Hematopoietic multipotent progenitor cell treated with erythropoietin and hydrocortisone succinate and interleukin-3 and kit ligand, for 6 days (in vitro differentiated cells): ENCODE data around the gene TAF3.

ENCODE experiments used
- DNase-seq: peaks from one replicate; pipeline ENCODE4 v3.0.0-alpha.2; 2015

TAF3 gene

DNA sequence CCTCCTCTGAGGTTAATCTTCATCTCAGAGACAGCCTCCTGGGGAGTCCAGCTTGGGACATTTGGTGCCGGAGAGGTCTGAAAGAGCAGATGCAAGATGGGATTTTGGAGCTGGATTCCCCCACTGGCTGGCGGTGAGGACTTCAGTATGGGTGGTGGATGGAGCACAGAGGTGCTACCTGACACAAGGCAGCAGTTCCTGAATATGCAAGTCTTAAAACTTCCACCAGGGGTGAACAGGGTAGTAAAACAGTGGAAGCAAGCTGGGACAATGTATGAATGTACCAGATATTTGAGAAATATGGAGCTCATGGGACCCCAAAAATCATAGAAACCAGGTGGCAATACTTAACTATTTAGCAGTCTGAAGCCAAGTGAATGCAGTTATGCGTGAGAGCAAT is 4.8 kb upstream of the TAF3 start:
- DNase-seq, result peak; percentile 37

DNA sequence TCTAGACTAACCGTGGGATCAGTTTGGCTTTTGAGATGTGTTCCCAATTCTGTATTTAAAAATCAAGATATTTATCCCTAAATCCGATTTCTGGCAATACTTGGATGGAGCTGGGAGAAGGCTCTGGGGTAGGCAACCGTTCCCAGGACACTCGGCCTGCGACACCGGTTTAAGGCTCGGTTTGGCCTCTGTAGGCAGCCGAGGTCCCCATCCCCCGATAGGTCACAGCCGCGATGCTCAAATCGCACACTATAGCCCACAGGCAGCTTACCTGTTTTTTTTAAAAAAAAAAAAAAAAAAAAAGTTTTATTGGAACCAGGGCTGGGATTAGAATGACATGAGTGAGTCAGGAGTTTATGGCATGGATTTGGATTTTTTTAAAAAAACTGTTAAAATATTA is 729 bp upstream of the TAF3 start:
- no peak for DNase-seq

GRCh38 chr10:7817984-7818294 is 366 bp upstream of the TAF3 start:
- DNase-seq, result no peak

DNA sequence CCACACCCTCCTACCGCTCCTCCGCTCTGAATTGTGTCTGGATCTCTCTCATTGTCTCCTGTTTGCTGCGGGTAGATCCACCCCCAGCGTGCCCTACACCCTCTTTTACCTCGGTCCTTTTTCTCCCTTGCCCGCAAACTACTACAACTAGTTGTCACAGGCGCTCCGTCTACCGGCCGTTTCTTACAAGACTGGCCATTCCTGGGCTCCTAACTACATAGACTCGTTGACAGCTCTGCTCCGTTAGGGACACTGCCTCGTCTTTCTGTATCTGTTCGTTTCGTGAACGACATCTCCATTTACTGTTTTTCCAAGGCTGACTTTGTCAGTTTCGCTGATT is 786 bp downstream of the TAF3 start:
- peak; percentile 85 for DNase-seq

DNA sequence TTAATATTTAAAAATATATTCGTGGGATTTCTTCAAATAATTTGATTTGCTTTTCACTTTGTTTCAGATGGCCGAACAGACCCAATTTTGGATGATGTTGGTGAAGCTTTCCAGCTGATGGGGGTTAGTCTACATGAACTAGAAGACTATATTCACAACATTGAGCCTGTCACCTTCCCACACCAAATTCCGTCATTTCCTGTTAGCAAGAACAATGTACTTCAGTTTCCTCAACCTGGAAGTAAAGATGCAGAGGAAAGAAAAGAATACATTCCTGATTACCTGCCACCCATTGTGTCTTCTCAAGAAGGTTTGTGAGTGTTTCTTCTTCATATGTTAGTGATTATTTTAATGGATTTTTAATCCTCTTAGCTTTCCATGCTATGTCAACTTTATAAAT is 5.9 kb downstream of the TAF3 start:
- no peak for DNase-seq

- peak; percentile 39 for DNase-seq
Observed at GRCh38 chr10:7826971-7827370, 8.7 kb downstream of the TAF3 start.

DNA sequence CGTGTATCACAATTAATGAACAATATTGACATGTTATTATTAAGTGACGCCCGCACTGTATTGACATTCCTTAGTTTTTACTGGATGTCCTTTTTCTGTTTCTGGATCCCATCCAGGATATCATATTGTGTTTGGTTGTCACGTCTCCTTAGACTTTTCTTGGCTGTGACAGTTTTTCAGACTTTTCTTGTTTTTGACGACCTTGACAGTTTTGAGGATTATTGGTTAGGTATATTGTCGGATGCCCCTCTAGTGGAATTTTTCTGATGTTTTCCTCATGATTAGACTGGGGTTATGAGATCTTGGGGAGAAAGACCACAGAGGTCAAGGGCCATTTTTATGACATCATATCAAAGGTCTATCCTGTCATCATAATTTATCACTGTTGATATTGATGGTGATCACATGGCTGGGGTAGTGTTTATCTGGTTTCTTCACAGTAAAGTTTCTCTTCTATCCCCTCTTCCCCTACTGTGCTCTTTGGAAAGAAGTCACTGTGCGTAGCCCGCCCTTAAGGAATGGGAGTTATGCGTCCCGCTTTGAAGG is 11.1 kb downstream of the TAF3 start:
- no peak for DNase-seq

- DNase-seq, result no peak
Observed at GRCh38 chr10:7832060-7832459, 13.8 kb downstream of the TAF3 start.

DNA sequence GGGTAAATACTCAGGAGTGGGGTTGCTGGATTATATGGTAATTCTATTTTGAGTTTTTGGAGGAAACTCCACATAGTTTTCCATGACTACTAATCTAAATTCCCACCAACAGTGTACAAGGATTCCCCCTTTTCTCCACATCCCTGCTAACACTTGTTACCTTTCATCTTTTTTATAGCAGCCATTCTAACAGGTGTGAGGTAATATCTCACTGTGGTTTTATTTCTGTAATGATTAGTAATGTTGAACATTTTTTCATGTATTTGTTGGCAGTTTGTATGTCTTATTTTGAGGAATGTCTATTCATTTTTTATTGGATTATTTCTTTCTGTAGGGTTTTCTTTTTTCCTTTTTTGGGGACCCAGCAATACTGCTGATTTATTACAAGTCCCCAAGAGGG is 14.9 kb downstream of the TAF3 start:
- no peak for DNase-seq

DNA sequence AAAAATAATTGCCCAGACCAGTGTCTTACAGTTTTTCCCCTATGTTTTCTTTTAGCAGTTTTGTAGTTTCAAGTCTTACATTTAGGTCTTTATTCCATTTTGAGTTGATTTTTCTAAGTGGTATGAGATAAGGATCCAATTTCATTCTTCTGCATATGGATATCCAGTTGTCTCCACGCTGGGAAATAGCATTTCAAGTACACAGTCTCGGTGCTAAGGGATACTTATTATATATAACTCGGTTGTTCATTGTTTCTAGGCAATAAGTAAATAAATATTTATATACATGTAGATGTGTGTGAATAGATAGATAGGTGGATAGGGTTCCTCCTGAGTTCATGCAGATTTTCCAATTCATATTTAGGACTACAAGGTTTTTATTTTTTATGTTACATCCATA is 16.0 kb downstream of the TAF3 start:
- DNase-seq, result no peak

DNA sequence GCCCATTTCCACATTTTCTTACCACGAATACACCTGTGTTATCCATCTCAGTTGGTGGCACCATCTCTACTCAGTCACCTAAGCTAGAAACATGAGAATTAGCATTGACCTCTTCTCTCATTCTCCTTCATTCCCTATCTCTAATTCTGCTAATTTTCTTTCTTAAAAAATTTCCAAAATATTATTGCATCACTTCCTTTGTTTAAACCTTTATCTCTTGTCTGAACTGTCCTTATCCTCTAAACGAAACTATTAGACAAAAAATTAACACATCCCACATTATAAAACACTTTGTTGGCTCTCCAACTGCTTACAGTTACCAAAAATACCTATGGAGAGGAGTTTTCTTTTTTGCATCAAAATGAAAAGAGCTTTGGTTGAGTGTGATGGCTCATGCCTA is 18.3 kb downstream of the TAF3 start:
- no peak for DNase-seq

DNA sequence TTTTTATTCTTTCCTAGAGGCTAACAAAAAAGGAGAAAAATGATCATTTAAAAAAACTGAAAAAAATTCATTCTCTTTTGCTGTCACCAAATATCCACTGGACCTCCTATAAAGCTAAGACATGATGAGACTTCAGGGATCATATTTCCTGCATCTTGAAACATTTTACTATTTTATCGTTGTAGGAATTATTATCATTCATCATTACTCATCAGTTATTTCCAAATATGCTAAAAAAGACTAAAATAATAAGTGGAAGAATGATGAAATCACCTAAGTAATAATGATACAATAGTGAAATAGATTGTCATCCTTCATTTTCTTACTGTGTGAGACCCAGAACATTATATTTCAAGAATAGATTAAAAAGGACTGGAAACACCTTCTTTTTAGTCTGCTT is 28.3 kb downstream of the TAF3 start:
- DNase-seq, result no peak

DNA sequence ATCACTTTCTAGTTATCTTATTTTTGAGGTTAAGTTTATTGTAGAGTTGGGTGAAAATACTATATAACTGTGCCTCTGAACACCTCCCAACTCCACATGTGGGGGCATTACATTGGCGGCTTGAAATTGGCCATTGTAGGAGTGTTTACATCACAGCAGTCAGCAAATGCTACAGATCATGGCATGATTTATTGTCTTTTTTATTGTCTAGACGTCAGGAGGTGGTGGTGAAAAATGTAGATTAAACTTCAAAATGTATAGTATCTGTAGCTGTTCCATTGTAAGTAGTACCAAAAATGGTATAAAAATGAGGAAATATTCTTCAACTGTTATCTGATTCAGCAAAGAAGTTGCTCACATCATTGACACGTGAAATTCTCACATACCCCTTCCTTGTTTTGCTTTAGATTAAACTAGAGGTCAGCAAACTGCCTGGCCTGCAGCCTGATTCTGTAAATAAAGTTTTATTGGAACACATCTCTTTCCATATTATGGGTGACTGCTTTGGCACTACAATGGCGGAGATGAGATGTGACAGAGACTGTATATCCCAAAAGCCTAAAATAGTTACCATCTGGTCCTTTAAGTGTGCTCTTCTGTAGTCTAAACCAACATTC is 35.0 kb downstream of the TAF3 start:
- peak; percentile 16 for DNase-seq

- DNase-seq, result no peak
Observed at GRCh38 chr10:7853890-7854289, 35.6 kb downstream of the TAF3 start.

DNA sequence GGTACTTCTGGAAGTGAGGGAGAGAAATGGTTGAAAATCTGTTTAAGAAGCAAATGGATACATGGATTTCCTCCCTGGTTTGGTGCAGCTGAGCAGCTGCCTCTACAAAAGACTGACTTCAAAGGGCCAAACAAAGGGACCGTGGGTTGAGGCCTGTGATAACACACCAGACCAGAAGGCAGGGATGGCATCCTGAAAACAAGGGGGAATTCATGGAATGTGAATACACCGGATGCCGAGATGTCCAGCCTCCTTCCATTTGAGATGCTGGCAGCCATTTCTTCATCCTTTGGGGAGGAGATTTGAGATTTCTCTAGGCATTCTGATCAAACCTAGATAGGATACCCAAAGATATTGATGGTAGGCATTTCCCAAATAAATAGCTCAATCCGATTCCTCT is 36.9 kb downstream of the TAF3 start:
- DNase-seq, result no peak

DNA sequence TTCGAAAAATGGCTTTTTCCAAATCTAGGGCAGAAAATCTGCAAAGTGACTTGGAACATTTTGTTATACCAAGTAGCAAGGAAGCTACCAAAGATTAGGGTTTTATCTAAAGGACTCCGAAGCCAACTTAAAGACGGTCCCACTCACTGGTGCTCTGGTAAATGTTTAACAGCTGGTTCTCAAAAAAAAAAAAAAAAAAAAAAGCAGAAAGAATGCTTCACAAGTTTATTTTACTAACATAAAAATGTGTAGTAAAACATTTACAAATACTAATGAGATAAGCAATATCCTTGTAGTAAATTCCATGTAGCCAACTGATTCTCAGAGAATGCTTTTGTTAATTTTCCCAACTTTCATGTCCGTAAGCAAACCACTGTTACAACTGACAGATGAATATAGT is 38.4 kb downstream of the TAF3 start:
- no peak for DNase-seq

DNA sequence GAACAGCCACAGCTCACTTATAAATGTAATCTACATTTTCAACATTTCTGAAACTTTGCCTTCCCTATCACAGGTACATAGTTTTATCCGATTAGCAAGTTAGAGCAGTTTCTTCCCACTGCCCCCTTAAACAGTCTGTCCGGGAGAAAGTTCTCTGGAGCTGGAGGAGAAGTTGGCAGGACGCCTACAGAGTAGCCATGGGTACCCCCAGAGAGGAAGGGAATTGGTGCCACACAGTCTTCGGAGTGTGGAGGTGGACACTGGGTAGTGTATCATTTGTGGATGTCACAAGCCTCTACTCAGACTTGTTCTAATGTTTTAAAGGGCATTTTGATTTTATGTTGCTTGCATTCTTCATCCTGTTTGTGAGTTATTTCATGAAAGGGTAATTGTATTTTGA is 39.0 kb downstream of the TAF3 start:
- DNase-seq, result no peak

DNA sequence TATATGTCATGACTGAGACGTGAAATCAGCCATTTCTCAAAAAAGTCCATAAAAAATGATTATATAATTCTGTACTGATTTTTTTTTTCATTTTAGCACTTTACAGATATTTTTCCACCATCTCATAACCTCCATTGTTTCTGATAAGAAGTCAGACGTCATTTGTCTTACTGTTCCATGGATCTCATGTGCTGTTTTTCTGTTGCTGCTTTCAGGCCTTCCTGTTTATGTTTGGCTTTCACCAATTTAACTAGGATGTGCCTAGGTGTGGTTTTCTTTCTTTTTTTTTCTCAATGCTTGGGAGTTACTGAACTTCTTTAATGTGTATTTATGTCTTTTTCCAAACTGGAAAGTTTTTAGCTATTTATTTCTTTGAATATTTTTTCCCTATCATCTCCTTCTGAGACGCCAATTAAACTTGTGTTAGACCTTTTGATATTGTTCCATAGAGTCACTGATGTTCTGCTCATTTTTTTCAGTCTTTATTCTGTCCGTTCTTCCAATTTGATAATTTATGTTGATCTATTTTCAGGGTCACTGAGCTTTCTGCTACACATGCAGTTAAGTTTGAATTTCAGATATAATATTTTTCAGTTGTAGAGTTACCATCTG is 43.3 kb downstream of the TAF3 start:
- DNase-seq, result no peak

DNA sequence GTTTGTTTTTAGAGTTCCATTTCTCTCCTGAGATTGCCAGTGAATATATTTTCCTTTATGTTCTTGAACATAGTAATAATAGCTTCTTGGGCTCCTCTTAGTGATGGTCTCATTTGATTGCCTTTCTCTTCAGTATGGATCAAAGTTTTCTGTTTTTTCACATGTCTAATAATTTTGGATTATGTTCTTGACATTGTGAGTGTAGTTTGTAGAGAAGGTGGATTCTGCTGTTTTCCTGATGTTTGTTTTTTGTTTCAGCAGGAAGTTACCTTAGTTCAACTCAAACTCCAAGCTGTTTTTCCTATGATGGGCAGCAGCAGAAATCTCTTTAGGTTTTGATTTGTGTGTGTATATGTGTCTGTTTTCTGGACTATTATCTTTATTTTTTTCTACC is 43.8 kb downstream of the TAF3 start:
- no peak for DNase-seq

GRCh38 chr10:7866176-7866575 is 47.9 kb downstream of the TAF3 start:
- no peak for DNase-seq

DNA sequence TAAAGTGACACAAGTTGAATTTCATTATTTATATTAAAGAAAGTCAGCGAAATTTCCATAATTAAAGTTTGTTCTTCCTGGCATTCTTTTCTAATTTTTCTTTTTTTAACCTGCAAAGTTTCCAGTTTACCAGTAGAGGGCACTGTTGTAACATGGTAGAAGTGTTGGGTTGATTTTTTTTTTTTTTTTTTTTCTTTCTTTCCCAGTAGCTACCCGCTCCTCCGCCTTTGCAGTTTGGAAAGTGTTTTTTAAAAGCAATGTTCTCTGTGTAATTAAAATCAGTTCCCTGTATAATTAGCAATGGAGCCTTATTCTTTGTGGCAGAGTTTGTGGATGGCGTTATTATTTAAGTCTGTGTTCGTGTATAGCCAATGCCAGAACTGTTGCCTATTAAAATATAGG is 53.7 kb downstream of the TAF3 start:
- peak; percentile 70 for DNase-seq

GRCh38 chr10:7874864-7875263 is 56.6 kb downstream of the TAF3 start:
- DNase-seq, result no peak

- DNase-seq, result no peak
Observed at GRCh38 chr10:7876541-7877127, 58.3 kb downstream of the TAF3 start.

- no peak for DNase-seq
Observed at GRCh38 chr10:7881119-7881518, 62.8 kb downstream of the TAF3 start.

- DNase-seq, result no peak
Observed at GRCh38 chr10:7886056-7886455, 67.8 kb downstream of the TAF3 start.
